ENCODE data around the gene ADAM22.

ADAM22 gene

DNA sequence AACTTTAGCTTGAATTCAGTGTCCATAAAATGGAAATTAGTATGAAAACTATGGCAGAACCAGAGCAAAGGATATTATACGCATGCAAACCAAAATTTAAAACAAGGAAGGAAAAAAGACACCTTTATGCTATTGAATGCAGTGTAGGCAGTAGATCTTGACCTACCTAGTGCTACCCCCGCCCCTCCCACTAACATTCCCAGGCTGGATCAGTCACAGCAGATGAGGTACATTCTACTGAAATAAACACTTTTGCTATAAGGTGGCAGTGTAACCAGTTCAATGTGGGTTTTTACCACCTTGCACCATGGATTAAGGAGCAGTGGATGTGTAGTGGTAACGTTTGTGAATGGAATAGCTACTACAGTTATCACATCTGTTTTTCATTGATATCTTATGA is 257.9 kb downstream of the ADAM22 start:
- no peak for DNase-seq
- no peak for TF ChIP-seq EZH2 (IDR thresholded peaks at IDR 0.05; ENCODE audit: borderline replicate concordance, low read depth, low read length, severe bottlenecking)
- TF ChIP-seq, protein P1, sequence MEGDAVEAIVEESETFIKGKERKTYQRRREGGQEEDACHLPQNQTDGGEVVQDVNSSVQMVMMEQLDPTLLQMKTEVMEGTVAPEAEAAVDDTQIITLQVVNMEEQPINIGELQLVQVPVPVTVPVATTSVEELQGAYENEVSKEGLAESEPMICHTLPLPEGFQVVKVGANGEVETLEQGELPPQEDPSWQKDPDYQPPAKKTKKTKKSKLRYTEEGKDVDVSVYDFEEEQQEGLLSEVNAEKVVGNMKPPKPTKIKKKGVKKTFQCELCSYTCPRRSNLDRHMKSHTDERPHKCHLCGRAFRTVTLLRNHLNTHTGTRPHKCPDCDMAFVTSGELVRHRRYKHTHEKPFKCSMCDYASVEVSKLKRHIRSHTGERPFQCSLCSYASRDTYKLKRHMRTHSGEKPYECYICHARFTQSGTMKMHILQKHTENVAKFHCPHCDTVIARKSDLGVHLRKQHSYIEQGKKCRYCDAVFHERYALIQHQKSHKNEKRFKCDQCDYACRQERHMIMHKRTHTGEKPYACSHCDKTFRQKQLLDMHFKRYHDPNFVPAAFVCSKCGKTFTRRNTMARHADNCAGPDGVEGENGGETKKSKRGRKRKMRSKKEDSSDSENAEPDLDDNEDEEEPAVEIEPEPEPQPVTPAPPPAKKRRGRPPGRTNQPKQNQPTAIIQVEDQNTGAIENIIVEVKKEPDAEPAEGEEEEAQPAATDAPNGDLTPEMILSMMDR (IDR thresholded peaks at IDR 0.05; ENCODE audit: borderline replicate concordance, extremely low read depth, low read length, poor library complexity, severe bottlenecking): no peak

GRCh38 chr7:88200261-88200660 is 266.2 kb downstream of the ADAM22 start:
- H3K9ac ChIP-seq (ENCODE audit: low read depth, low read length): no peak overlapping the region
- TF ChIP-seq EZH2 (IDR thresholded peaks at IDR 0.05; ENCODE audit: borderline replicate concordance, low read depth, low read length, severe bottlenecking): no peak
- TF ChIP-seq, protein P1 (IDR thresholded peaks at IDR 0.05; ENCODE audit: borderline replicate concordance, extremely low read depth, low read length, poor library complexity, severe bottlenecking): no peak
- H3K4me3 ChIP-seq (ENCODE audit: low read depth in 1 of 2, low read length in 2 of 2): no peak overlapping the region
- no peaks in the 10 kb centered on the region for H3K27me3 ChIP-seq (ENCODE audit: insufficient read depth, low read length, poor library complexity)
- ATAC-seq (ENCODE audit: insufficient read depth, low read depth) (no peak), DNase-seq (no peak)
- no peaks in the 10 kb centered on the region for H3K9me3 ChIP-seq (ENCODE audit: insufficient read depth, low read length, severe bottlenecking)
- H3K4me1 ChIP-seq (ENCODE audit: insufficient read depth, low read length): no peaks in the 10 kb centered on the region
- no peak overlapping the region for H2AFZ ChIP-seq (ENCODE audit: low read depth, low read length)
- no peaks in the 10 kb centered on the region for H4K20me1 ChIP-seq (ENCODE audit: insufficient read depth, low read length)
- H3K36me3 ChIP-seq (ENCODE audit: insufficient read depth, low read length): peaks cover 44% of the 10 kb centered on the region
- H3K4me2 ChIP-seq (ENCODE audit: insufficient read depth, low read length): no peak overlapping the region
- H3K27ac ChIP-seq (ENCODE audit: low read length): no peak overlapping the region
- no peaks in the 10 kb centered on the region for H3K79me2 ChIP-seq (ENCODE audit: insufficient read depth, low read length)

More for the DNA sequence above, 257.9 kb downstream of the ADAM22 start:
- Histone ChIP-seq H3K9me3 (ENCODE audit: insufficient read depth, low read length, severe bottlenecking) (no peaks in the 10 kb centered on the region), H3K4me3 (ENCODE audit: low read depth in 1 of 2, low read length in 2 of 2) (no peak overlapping the region), H3K4me2 (ENCODE audit: insufficient read depth, low read length) (no peak overlapping the region), H2AFZ (ENCODE audit: low read depth, low read length) (no peak overlapping the region), H3K4me1 (ENCODE audit: insufficient read depth, low read length) (no peaks in the 10 kb centered on the region), H3K36me3 (ENCODE audit: insufficient read depth, low read length) (0 out of 2 replicates have a peak, but pooled peaks cover 4% of the 10 kb centered on the region), H3K27ac (ENCODE audit: low read length) (no peak overlapping the region), H3K9ac (ENCODE audit: low read depth, low read length) (no peak overlapping the region), H3K79me2 (ENCODE audit: insufficient read depth, low read length) (no peaks in the 10 kb centered on the region), H3K27me3 (ENCODE audit: insufficient read depth, low read length, poor library complexity) (no peaks in the 10 kb centered on the region), H4K20me1 (ENCODE audit: insufficient read depth, low read length) (no peaks in the 10 kb centered on the region)
- ATAC-seq (ENCODE audit: insufficient read depth, low read depth): no peak

DNA sequence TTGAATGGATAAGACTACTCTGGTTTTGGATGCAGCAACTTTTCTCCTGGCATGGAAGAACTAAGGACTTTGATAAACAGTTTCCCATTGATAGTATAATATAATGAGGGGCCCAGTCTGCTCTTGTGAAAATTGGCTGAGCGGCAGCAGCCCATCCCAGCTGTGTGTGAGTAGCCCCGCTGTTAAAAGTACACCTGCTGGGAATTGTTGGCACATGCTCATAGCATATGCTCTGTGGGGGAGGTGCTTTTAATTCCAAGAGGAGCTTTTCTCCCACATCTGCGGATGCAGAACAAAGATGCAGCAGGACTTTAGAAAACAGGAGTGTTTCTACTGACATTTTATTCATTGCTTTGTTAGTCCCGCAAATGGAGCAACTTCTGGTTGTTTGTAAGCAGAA is 266.7 kb downstream of the ADAM22 start:
- no peaks in the 10 kb centered on the region for H3K79me2 ChIP-seq (ENCODE audit: insufficient read depth, low read length)
- no peaks in the 10 kb centered on the region for H3K9me3 ChIP-seq (ENCODE audit: insufficient read depth, low read length, severe bottlenecking)
- H2AFZ ChIP-seq (ENCODE audit: low read depth, low read length): no peak overlapping the region
- H3K9ac ChIP-seq (ENCODE audit: low read depth, low read length): no peak overlapping the region
- H3K4me1 ChIP-seq (ENCODE audit: insufficient read depth, low read length): no peaks in the 10 kb centered on the region
- TF ChIP-seq EZH2 (IDR thresholded peaks at IDR 0.05; ENCODE audit: borderline replicate concordance, low read depth, low read length, severe bottlenecking): no peak
- TF ChIP-seq, protein P1 (IDR thresholded peaks at IDR 0.05; ENCODE audit: borderline replicate concordance, extremely low read depth, low read length, poor library complexity, severe bottlenecking): no peak
- H3K4me3 ChIP-seq (ENCODE audit: low read depth in 1 of 2, low read length in 2 of 2): no peak overlapping the region
- no peak overlapping the region for H3K27ac ChIP-seq (ENCODE audit: low read length)
- ATAC-seq (ENCODE audit: insufficient read depth, low read depth) (no peak), DNase-seq (no peak)
- H4K20me1 ChIP-seq (ENCODE audit: insufficient read depth, low read length): no peaks in the 10 kb centered on the region
- H3K4me2 ChIP-seq (ENCODE audit: insufficient read depth, low read length): no peak overlapping the region
- no peaks in the 10 kb centered on the region for H3K27me3 ChIP-seq (ENCODE audit: insufficient read depth, low read length, poor library complexity)
- peaks cover 49% of the 10 kb centered on the region for H3K36me3 ChIP-seq (ENCODE audit: insufficient read depth, low read length)

DNA sequence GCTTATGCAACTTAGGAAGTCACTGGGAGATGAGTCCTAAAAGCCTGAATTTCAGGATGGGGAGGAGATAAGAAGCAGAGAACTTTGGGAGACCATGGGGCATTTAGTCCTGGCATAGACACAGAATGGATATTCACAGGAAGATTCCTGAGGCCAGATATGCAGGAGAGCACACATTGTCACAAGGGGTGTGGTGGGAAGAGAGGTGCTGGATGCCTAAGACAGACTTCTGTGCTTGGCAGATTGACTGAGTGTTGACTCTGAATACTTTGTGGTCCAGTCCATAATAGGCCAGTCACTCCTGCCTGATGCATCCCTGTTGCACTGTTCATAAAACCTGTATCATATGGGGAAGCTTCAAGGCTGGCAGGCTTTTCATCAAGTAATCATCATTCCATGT is 267.3 kb downstream of the ADAM22 start:
- no peak overlapping the region for H3K4me2 ChIP-seq (ENCODE audit: insufficient read depth, low read length)
- no peaks in the 10 kb centered on the region for H3K9me3 ChIP-seq (ENCODE audit: insufficient read depth, low read length, severe bottlenecking)
- H3K36me3 ChIP-seq (ENCODE audit: insufficient read depth, low read length): peaks cover 55% of the 10 kb centered on the region
- no peaks in the 10 kb centered on the region for H3K4me1 ChIP-seq (ENCODE audit: insufficient read depth, low read length)
- ATAC-seq (ENCODE audit: insufficient read depth, low read depth) (no peak), DNase-seq (no peak)
- no peaks in the 10 kb centered on the region for H4K20me1 ChIP-seq (ENCODE audit: insufficient read depth, low read length)
- no peak overlapping the region for H3K27ac ChIP-seq (ENCODE audit: low read length)
- H2AFZ ChIP-seq (ENCODE audit: low read depth, low read length): no peak overlapping the region
- H3K79me2 ChIP-seq (ENCODE audit: insufficient read depth, low read length): no peaks in the 10 kb centered on the region
- no peak overlapping the region for H3K9ac ChIP-seq (ENCODE audit: low read depth, low read length)
- no peaks in the 10 kb centered on the region for H3K27me3 ChIP-seq (ENCODE audit: insufficient read depth, low read length, poor library complexity)
- H3K4me3 ChIP-seq (ENCODE audit: low read depth in 1 of 2, low read length in 2 of 2): no peak overlapping the region
- TF ChIP-seq EZH2 (IDR thresholded peaks at IDR 0.05; ENCODE audit: borderline replicate concordance, low read depth, low read length, severe bottlenecking): no peak
- TF ChIP-seq, protein P1 (IDR thresholded peaks at IDR 0.05; ENCODE audit: borderline replicate concordance, extremely low read depth, low read length, poor library complexity, severe bottlenecking): no peak
